Common myeloid progenitor, CD34-positive (primary cell): ENCODE results near the gene ARHGAP19.

Experiments
- CTCF ChIA-PET: fragments of 350-600 bp; sonication (Branson Sonifier 250); formaldehyde crosslinking; loops from one replicate; lab custom pipeline; 2021; ENCODE audit warnings: antibody characterized with exemption; lab: Charles Lee
- POLR2A ChIA-PET: fragments of 350-600 bp; sonication (Branson Sonifier 250); formaldehyde crosslinking; loops from one replicate; lab custom pipeline; 2021; ENCODE audit warnings: antibody characterized with exemption; lab: Charles Lee
- DNase-seq, 3 donors: peaks; one replicate each; pipeline versions ENCODE4 v3.0.0 to v3.0.0-alpha.2; 2013
- H3K27ac ChIP-seq, 2 experiments: 1 replicate in 1 of 2; 2 replicates in 1 of 2; pipeline ENCODE4 v1.7.0; 2013; ENCODE audit warnings: inconsistent platforms in 2 of 2, low read length in 2 of 2, mild to moderate bottlenecking in 2 of 2, low read depth in 1 of 2, moderate library complexity in 1 of 2; ENCODE audit not compliant: severe bottlenecking in 2 of 2, insufficient read depth in 1 of 2, poor library complexity in 1 of 2
- H3K27me3 ChIP-seq, 5 experiments: replicated peaks in 2 of 5; 1 replicate in 3 of 5; 2 replicates in 2 of 5; pipeline versions ENCODE4 v1.6.1 to v1.7.0; 2013; ENCODE audit warnings: low read length in 4 of 5, mild to moderate bottlenecking in 2 of 5, moderate library complexity in 2 of 5, inconsistent platforms in 1 of 5; ENCODE audit not compliant: insufficient read depth in 5 of 5, control insufficient read depth in 4 of 5
- H3K36me3 ChIP-seq, 4 experiments: 1 replicate in 2 of 4; 2 replicates in 2 of 4; pipeline versions ENCODE4 v1.6.1 to v1.7.0; 2013; ENCODE audit warnings: low read length in 3 of 4, control low read depth in 1 of 4, mild to moderate bottlenecking in 1 of 4; ENCODE audit not compliant: control insufficient read depth in 4 of 4, insufficient read depth in 4 of 4
- H3K4me1 ChIP-seq, 4 experiments: 1 replicate in 3 of 4; 2 replicates in 1 of 4; pipeline versions ENCODE4 v1.6.1 to v1.7.1; 2013; ENCODE audit warnings: low read length in 3 of 4, mild to moderate bottlenecking in 3 of 4, control low read depth in 1 of 4, inconsistent platforms in 1 of 4, moderate library complexity in 1 of 4; ENCODE audit not compliant: control insufficient read depth in 4 of 4, insufficient read depth in 4 of 4; ENCODE audit errors: control extremely low read depth in 1 of 4
- H3K4me3 ChIP-seq, 7 experiments: 1 replicate in 4 of 7; 2 replicates in 3 of 7; pipeline versions ENCODE4 v1.5.1 to v1.7.0; 2013; ENCODE audit warnings: mild to moderate bottlenecking in 7 of 7, low read length in 6 of 7, moderate library complexity in 6 of 7, inconsistent platforms in 2 of 7, low read depth in 2 of 7, control low read depth in 1 of 7; ENCODE audit not compliant: insufficient read depth in 4 of 7, control insufficient read depth in 1 of 7; ENCODE audit errors: extremely low read depth in 1 of 7
- H3K9me3 ChIP-seq, 5 experiments: 1 replicate in 4 of 5; 2 replicates in 1 of 5; pipeline versions ENCODE4 v1.6.1 to v1.7.1; 2013; ENCODE audit warnings: low read length in 4 of 5, mild to moderate bottlenecking in 2 of 5, inconsistent platforms in 1 of 5, low read depth in 1 of 5, moderate library complexity in 1 of 5; ENCODE audit not compliant: control insufficient read depth in 4 of 5, insufficient read depth in 2 of 5; ENCODE audit errors: control extremely low read depth in 1 of 5
- WGBS: methylation state at CpG from one replicate; pipeline ENCODE4 v1.1.5; 2013; ENCODE audit not compliant: insufficient coverage; 5-methylcytosine and 5-hydroxymethylcytosine counted together

ARHGAP19 gene

DNA sequence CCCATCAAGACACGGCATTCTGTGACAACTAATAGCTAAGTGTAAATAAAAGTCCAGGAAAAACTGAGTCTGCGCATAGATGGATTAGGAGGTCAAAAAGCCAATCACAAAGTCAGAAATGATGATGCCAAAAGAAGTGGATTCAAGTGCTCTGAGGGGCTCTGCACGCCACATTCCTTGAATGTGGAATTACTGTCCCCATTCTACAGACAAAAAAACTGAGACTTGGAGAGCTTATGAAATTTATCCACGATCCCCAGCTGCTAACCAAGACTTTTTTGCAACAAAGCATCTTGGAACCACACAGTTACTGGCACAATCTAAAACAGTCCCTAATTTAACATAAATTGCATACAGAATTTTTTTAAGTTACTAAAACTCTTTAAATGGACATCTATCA, 57.1 kb downstream of the ARHGAP19 start:
- POLR2A ChIA-PET = no interaction called here

DNA sequence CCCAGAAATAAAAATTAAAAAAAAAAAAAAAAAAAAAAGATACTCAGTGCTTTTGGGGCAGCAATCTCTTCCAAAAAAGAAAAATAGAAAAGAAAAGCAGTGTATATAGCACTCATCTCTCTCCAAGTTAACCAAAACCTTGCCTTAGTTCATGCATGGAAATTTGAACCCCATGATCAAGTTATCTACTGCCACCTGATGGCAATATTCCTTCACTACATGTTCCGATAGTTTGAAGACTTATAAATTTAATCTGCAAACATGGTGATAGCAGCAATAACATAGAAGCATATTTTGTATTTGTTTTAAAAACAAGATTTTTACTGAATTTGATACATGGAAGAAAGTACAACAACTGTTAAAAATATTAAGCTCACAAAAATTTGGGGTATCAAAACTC, 58.0 kb downstream of the ARHGAP19 start:
- peak; percentile 51 to 73 (median 69) for DNase-seq
- no CpG with 5 or more reads among the region's 1 CpG for WGBS
- peaks cover 4 to 15% (median 6%) of the 10 kb centered on the region in 4 experiments for H3K36me3 ChIP-seq

More for the DNA sequence above, 57.1 kb downstream of the ARHGAP19 start:
- DNase-seq = no peak
- H3K9me3 ChIP-seq = no peaks in the 10 kb centered on the region
- WGBS = 100% methylated on average over 3 of the region's 4 CpGs
- H3K27ac ChIP-seq = no peak overlapping the region
- H3K27me3 ChIP-seq = no peaks in the 10 kb centered on the region
- peaks cover 0 to 10% (median 5%) of the 10 kb centered on the region in 4 experiments for H3K36me3 ChIP-seq
- H3K4me3 ChIP-seq = no peak overlapping the region
- CTCF ChIA-PET = interaction anchor here (0.9 to 10.0 kb wide), 13 partner anchors 10 to 593 kb away, joined by 3 to 111 read pairs (median 5); no protein-coding TSS in a partner anchor
- no peaks in the 10 kb centered on the region for H3K4me1 ChIP-seq

DNA sequence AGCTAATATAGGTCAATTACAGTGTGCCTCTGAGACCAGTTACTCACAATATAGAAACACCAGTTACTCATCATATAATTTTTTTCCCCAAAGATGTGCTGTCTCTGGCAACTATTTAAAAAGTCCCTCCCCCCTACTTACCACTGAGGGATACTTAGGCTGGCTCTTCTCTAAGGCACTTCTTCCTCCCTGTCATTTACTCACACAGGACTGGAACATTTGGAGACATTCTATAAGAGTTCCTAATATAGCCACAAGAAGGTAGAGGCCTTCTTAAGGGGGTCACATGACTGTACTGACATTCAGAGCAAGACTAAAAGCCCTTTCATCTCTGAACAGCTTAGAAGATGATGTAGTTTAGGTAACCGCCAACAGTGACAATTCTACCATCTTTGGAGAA, 62.3 kb downstream of the ARHGAP19 start:
- Histone ChIP-seq H3K27me3 (no peaks in the 10 kb centered on the region), H3K36me3 (peaks cover 18 to 24% (median 21%) of the 10 kb centered on the region in 4 experiments), H3K27ac (no peak overlapping the region), H3K9me3 (no peaks in the 10 kb centered on the region), H3K4me3 (no peak overlapping the region), H3K4me1 (no peaks in the 10 kb centered on the region)
- DNase-seq = no peak
- ChIA-PET CTCF (interaction anchor here (1.0 to 10.0 kb wide), 2 partner anchors 13 to 153 kb away, joined by 3 to 111 read pairs; no protein-coding TSS in a partner anchor), POLR2A (no interaction called here)
- no CpG with 5 or more reads among the region's 1 CpG for WGBS

More for the DNA sequence above, 58.0 kb downstream of the ARHGAP19 start:
- Histone ChIP-seq H3K4me1 (no peaks in the 10 kb centered on the region), H3K4me3 (no peak overlapping the region), H3K27ac (no peak overlapping the region), H3K9me3 (no peaks in the 10 kb centered on the region), H3K27me3 (no peaks in the 10 kb centered on the region)
- POLR2A ChIA-PET = no interaction called here
- CTCF ChIA-PET = interaction anchor here (0.8 to 10.0 kb wide), 14 partner anchors 9 to 592 kb away, joined by 3 to 111 read pairs (median 4); no protein-coding TSS in a partner anchor

DNA sequence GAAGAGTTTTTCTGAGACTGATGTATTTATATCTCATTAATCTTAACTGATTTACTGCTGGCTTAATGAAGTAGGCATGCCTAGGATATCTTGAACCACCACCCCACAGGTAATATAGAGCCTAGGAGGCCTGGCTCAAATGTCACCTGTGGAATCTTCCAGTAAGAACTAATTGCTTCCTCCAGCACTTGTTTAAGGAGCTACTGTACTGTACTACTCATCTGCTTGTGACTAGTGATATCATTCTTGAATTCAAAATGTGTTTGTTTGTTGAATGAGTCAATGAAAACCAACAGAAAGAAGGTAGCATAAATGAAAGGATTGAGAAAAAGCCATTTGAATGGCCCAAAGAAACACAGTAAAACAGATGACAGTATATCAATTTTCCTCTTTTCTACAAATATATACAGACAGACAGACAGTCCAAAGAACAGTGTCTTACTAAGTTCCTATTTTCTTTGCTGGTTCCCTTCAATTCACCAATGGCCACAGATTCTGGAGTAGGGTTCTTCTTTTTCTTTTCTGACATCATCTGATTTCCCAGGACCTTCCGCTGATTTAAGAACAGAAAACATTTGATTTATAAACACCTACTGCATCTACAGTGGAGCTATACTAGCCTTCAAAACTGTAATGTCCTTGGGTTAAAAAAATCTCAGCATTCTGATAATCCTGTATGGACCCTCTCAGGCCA, 63.0 kb downstream of the ARHGAP19 start:
- POLR2A ChIA-PET = no interaction called here
- H3K4me1 ChIP-seq = peaks cover 0 to 6% (median under 1%) of the 10 kb centered on the region in 4 experiments
- no peak overlapping the region for H3K4me3 ChIP-seq
- WGBS = 71% methylated on average over 1 of the region's 1 CpG
- CTCF ChIA-PET = interaction anchor here (1.0 to 10.0 kb wide), 2 partner anchors 12 to 153 kb away, joined by 3 to 111 read pairs; no protein-coding TSS in a partner anchor
- no peak overlapping the region for H3K27ac ChIP-seq
- no peaks in the 10 kb centered on the region for H3K9me3 ChIP-seq
- no peaks in the 10 kb centered on the region for H3K27me3 ChIP-seq
- DNase-seq = no peak
- H3K36me3 ChIP-seq = peaks cover 18 to 27% (median 23%) of the 10 kb centered on the region in 4 experiments

DNA sequence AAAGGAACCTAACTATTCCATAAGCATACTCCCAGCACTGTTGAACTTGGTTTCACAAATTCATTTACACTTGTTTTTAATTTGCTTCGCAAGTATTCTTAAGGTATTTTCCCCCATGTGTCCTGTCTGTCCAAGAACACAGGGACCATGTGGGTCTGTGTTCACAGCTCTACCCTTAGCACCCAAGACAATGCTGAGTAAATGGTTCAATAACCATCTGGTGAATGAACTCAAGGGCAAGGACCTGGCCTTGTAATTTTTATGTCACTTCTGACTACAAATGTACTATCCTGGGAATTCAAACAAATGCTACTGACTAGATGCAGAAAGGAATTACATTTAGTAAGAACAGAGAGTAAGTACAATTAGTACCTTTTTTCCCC, 63.7 kb downstream of the ARHGAP19 start:
- Histone ChIP-seq H3K9me3 (no peaks in the 10 kb centered on the region), H3K36me3 (peaks cover 18 to 27% (median 23%) of the 10 kb centered on the region in 4 experiments), H3K27ac (no peak overlapping the region), H3K27me3 (no peaks in the 10 kb centered on the region), H3K4me1 (peaks cover 0 to 10% (median 1%) of the 10 kb centered on the region in 4 experiments), H3K4me3 (no peak overlapping the region)
- WGBS = 100% methylated on average over 1 of the region's 1 CpG
- DNase-seq = no peak
- POLR2A ChIA-PET = no interaction called here
- CTCF ChIA-PET = interaction anchor here (2.2 kb wide), 1 partner anchor 18 kb away, joined by 9 read pairs; no protein-coding TSS in a partner anchor

GRCh38 chr10:97228130-97228774, 64.2 kb downstream of the ARHGAP19 start:
- POLR2A ChIA-PET = no interaction called here
- WGBS = 100% methylated on average over 2 of the region's 3 CpGs
- peaks cover 0 to 10% (median 1%) of the 10 kb centered on the region in 4 experiments for H3K4me1 ChIP-seq
- no peak overlapping the region for H3K27ac ChIP-seq
- H3K4me3 ChIP-seq = no peak overlapping the region
- peaks cover 20 to 31% (median 24%) of the 10 kb centered on the region in 4 experiments for H3K36me3 ChIP-seq
- no peaks in the 10 kb centered on the region for H3K9me3 ChIP-seq
- CTCF ChIA-PET = interaction anchor here (2.2 kb wide), 1 partner anchor 18 kb away, joined by 9 read pairs; no protein-coding TSS in a partner anchor
- H3K27me3 ChIP-seq = no peaks in the 10 kb centered on the region
- DNase-seq = no peak
